Chondrocyte (in vitro differentiated cells): ENCODE results near the gene ZNF608. TPM values are rescaled to one million over a fixed set of nuclear protein-coding genes. Genes with fewer than 3 reads are reported as not detected.

Experiments
- DNase-seq: peaks from one replicate; pipeline ENCODE4 v3.0.0; 2021; ENCODE audit warnings: mixed read lengths, low spot score
- H3K27ac Mint-ChIP-seq: one replicate; pipeline ENCODE4 v1.8.0; 2021; ENCODE audit warnings: mild to moderate bottlenecking, moderate library complexity, mixed read lengths; ENCODE audit not compliant: unreplicated experiment
- H3K27me3 Mint-ChIP-seq: 2 replicates; pipeline ENCODE4 v1.8.0; 2021; ENCODE audit warnings: low read depth, mixed read lengths
- H3K36me3 Mint-ChIP-seq: 2 replicates; pipeline ENCODE4 v1.8.0; 2021; ENCODE audit warnings: low read depth, mixed read lengths
- H3K4me1 Mint-ChIP-seq: 2 replicates; pipeline ENCODE4 v1.8.0; 2021; ENCODE audit warnings: low read depth, mild to moderate bottlenecking, mixed read lengths
- H3K4me3 Mint-ChIP-seq: one replicate; pipeline ENCODE4 v1.8.0; 2021; ENCODE audit warnings: mild to moderate bottlenecking, moderate library complexity, mixed read lengths; ENCODE audit not compliant: unreplicated experiment
- H3K9me3 Mint-ChIP-seq: 2 replicates; pipeline ENCODE4 v1.8.0; 2021; ENCODE audit warnings: low read depth, mixed read lengths
- CTCF ChIP-seq: fragments of 200-600 bp; sonication (generic); IDR thresholded peaks from 2 replicates; pipeline ENCODE4 v1.5.0; 2021; ENCODE audit warnings: antibody characterized with exemption, mild to moderate bottlenecking, moderate library complexity
- total RNA-seq: library from RNA; stranded (reverse); gene quantifications from 3 replicates; pipeline ENCODE4 v1.2.1, GENCODE V29; 2021

ZNF608 gene
- total RNA-seq, 1 donor from 2014 or later, result 20.7 TPM

GRCh38 chr5:124700333-124700732, 46.1 kb downstream of the ZNF608 start:
- DNase-seq, result no peak
- Mint-ChIP-seq H3K27ac (no peak overlapping the region), H3K4me3 (no peak overlapping the region), H3K36me3 (peaks cover 5% of the 10 kb centered on the region), H3K4me1 (peaks cover 69% of the 10 kb centered on the region), H3K27me3 (no peaks in the 10 kb centered on the region), H3K9me3 (no peaks in the 10 kb centered on the region)
- TF ChIP-seq CTCF, result no peak

GRCh38 chr5:124698770-124699169, 47.7 kb downstream of the ZNF608 start:
- Mint-ChIP-seq H3K36me3 (peaks cover 5% of the 10 kb centered on the region), H3K4me1 (peaks cover 59% of the 10 kb centered on the region), H3K9me3 (no peaks in the 10 kb centered on the region), H3K4me3 (no peak overlapping the region), H3K27me3 (no peaks in the 10 kb centered on the region), H3K27ac (peak overlapping the region; percentile 83)
- DNase-seq, result no peak
- TF ChIP-seq CTCF, result no peak

GRCh38 chr5:124697933-124698591, 48.4 kb downstream of the ZNF608 start:
- H3K27ac Mint-ChIP-seq, result peak overlapping the region; percentile 83
- H3K4me1 Mint-ChIP-seq, result peaks cover 59% of the 10 kb centered on the region

GRCh38 chr5:124697501-124697900, 48.9 kb downstream of the ZNF608 start:
- peak overlapping the region; percentile 83 for H3K27ac Mint-ChIP-seq
- H3K9me3 Mint-ChIP-seq, result no peaks in the 10 kb centered on the region
- H3K27me3 Mint-ChIP-seq, result no peaks in the 10 kb centered on the region
- DNase-seq, result no peak
- peaks cover 5% of the 10 kb centered on the region for H3K36me3 Mint-ChIP-seq
- H3K4me3 Mint-ChIP-seq, result no peak overlapping the region
- no peak for TF ChIP-seq CTCF
- H3K4me1 Mint-ChIP-seq, result peaks cover 59% of the 10 kb centered on the region

More at GRCh38 chr5:124697933-124698591, 48.4 kb downstream of the ZNF608 start:
- Mint-ChIP-seq H3K27me3 (no peaks in the 10 kb centered on the region), H3K9me3 (no peaks in the 10 kb centered on the region), H3K4me3 (no peak overlapping the region), H3K36me3 (peaks cover 5% of the 10 kb centered on the region)
- no peak for TF ChIP-seq CTCF
- no peak for DNase-seq

GRCh38 chr5:124696898-124697297, 49.5 kb downstream of the ZNF608 start:
- no peak for TF ChIP-seq CTCF
- H3K27ac Mint-ChIP-seq, result no peak overlapping the region
- no peak overlapping the region for H3K4me3 Mint-ChIP-seq
- DNase-seq, result no peak
- H3K27me3 Mint-ChIP-seq, result no peaks in the 10 kb centered on the region
- peaks cover 5% of the 10 kb centered on the region for H3K36me3 Mint-ChIP-seq
- H3K9me3 Mint-ChIP-seq, result no peaks in the 10 kb centered on the region
- peaks cover 60% of the 10 kb centered on the region for H3K4me1 Mint-ChIP-seq
